K562 (cell line): ENCODE measurements around the gene EMC9. TPM values are rescaled to one million over a fixed set of nuclear protein-coding genes. Genes with fewer than 3 reads are reported as not detected.
A peak's percentile ranks its signal among the peaks of the same experiment; 100 is the strongest.

ENCODE experiments used
- ATAC-seq: fragments of 200-7000 bp; cut with Tn5 transposase; 3 replicates; pipeline ENCODE4 v1.9.1; 2020; ENCODE audit warnings: moderate library complexity
- BruUV-seq: library from RNA; stranded (reverse); fragments of 400-500 nt; replicated peaks from 2 replicates; lab custom pipeline; 2021; lab: Mats Ljungman, UMichigan
- CTCF ChIA-PET: fragments of 300-600 bp; formaldehyde crosslinking; extraction: SDS; loops from one replicate; lab custom pipeline; 2021; ENCODE audit warnings: low intra/inter-chr PET ratio; lab: Yijun Ruan, JAX
- POLR2A ChIA-PET: fragments of 300-600, 350-650 bp; sonication (Branson Sonifier 250); formaldehyde crosslinking; extraction: SDS; loops from one replicate; lab custom pipeline; 2021; ENCODE audit warnings: antibody characterized with exemption, inconsistent platforms; lab: Yijun Ruan, JAX
- DNase-seq, 4 experiments: peaks; one replicate each; pipeline versions ENCODE4 v3.0.0 to v3.0.0-alpha.2; 2011 to 2018; ENCODE audit warnings: low spot score in 3 of 4, mixed read lengths in 3 of 4; ENCODE audit errors: extremely low read depth in 1 of 4
- FAIRE-seq: peaks from 2 replicates; lab custom pipeline; 2011; peaks lifted over from hg19 to GRCh38; lab: Jason Lieb, UNC
- H2AFZ ChIP-seq: 2 replicates; pipeline ENCODE4 v1.6.0; 2011; ENCODE audit warnings: low read depth, low read length, control low read depth, inconsistent platforms
- H3K27ac ChIP-seq: fragments of 200-600 bp; 3 replicates; pipeline ENCODE4 v1.8.0; 2011; ENCODE audit warnings: low read depth, mild to moderate bottlenecking, control low read depth, inconsistent platforms, low read length, moderate library complexity, mixed read lengths; ENCODE audit errors: extremely low read depth
- H3K27me3 ChIP-seq, 2 experiments: fragments of 300-600 bp in 1 of 2; 2 replicates in 1 of 2; 3 replicates in 1 of 2; pipeline versions ENCODE4 v1.6.0 to v1.8.0; 2011; ENCODE audit warnings: inconsistent platforms in 2 of 2, low read length in 2 of 2, mild to moderate bottlenecking in 1 of 2, mixed read lengths in 1 of 2, moderate library complexity in 1 of 2; ENCODE audit not compliant: control insufficient read depth in 2 of 2, insufficient read depth in 2 of 2
- H3K36me3 ChIP-seq: fragments of 300-600 bp; 3 replicates; pipeline ENCODE4 v1.8.0; 2011; ENCODE audit warnings: mild to moderate bottlenecking, low read length, inconsistent platforms; ENCODE audit not compliant: control insufficient read depth, insufficient read depth
- H3K4me1 ChIP-seq, 2 experiments: fragments of 200-600 bp in 1 of 2; replicated peaks in 1 of 2; 2 replicates in 1 of 2; 3 replicates in 1 of 2; pipeline versions ENCODE4 v1.5.1 to v1.8.0; 2011; ENCODE audit warnings: inconsistent platforms in 2 of 2, low read length in 2 of 2, mild to moderate bottlenecking in 1 of 2, mixed read lengths in 1 of 2, moderate library complexity in 1 of 2; ENCODE audit not compliant: control insufficient read depth in 2 of 2, insufficient read depth in 2 of 2
- H3K4me2 ChIP-seq: 2 replicates; pipeline ENCODE4 v1.6.1; 2011; ENCODE audit warnings: low read length, control low read depth, inconsistent platforms, mixed read lengths; ENCODE audit not compliant: insufficient read depth
- H3K4me3 ChIP-seq: fragments of 200-600 bp; sonication (generic), shearing (Covaris generic); 2 replicates; pipeline ENCODE4 v1.5.1; 2016; ENCODE audit warnings: control low read depth, inconsistent platforms
- H3K79me2 ChIP-seq: fragments of 200-600 bp; 3 replicates; pipeline ENCODE4 v1.8.0; 2011; ENCODE audit warnings: low read length, inconsistent platforms; ENCODE audit not compliant: control insufficient read depth, insufficient read depth
- H3K9ac ChIP-seq, 2 experiments: 2 replicates each; pipeline versions ENCODE4 v1.6.0 to v1.6.1; 2011; ENCODE audit warnings: low read depth in 2 of 2, low read length in 2 of 2, control low read depth in 1 of 2, inconsistent platforms in 1 of 2, mild to moderate bottlenecking in 1 of 2, mixed read lengths in 1 of 2; ENCODE audit not compliant: insufficient read depth in 1 of 2
- H3K9me1 ChIP-seq: one replicate; pipeline ENCODE4 v1.6.0; 2011; ENCODE audit warnings: inconsistent platforms, mild to moderate bottlenecking, low read length, moderate library complexity; ENCODE audit not compliant: control insufficient read depth, insufficient read depth
- H3K9me3 ChIP-seq: replicated peaks from 2 replicates; pipeline ENCODE4 v1.5.1; 2011; ENCODE audit warnings: low read depth, low read length, inconsistent platforms; ENCODE audit not compliant: control insufficient read depth, insufficient read depth
- H4K20me1 ChIP-seq: replicated peaks from 2 replicates; pipeline ENCODE4 v1.6.1; 2011; ENCODE audit warnings: low read length, inconsistent platforms, mixed read lengths; ENCODE audit not compliant: control insufficient read depth, insufficient read depth
- CREM ChIP-seq: IDR thresholded peaks from 2 replicates; pipeline ENCODE4 v1.6.1; 2014; ENCODE audit warnings: antibody characterized with exemption, low read depth
- FUS ChIP-seq: fragments of 200-400 bp; formaldehyde crosslinking; optimal IDR thresholded peaks from 2 replicates; pipeline ENCODE3; 2017; ENCODE audit warnings: low read depth, low read length
- KLF6 ChIP-seq: fragments of 250-450 bp; sonication (Bioruptor Pico); IDR thresholded peaks from 2 replicates; pipeline ENCODE4 v1.4.0; 2020; ENCODE audit warnings: mild to moderate bottlenecking, moderate library complexity, borderline replicate concordance
- MEIS2 ChIP-seq: fragments of 450-650 bp; IDR thresholded peaks from 2 replicates; pipeline ENCODE4 v1.6.1; 2014; ENCODE audit warnings: mild to moderate bottlenecking; ENCODE audit not compliant: partially characterized antibody
- PTBP1 ChIP-seq: fragments of 200-400 bp; formaldehyde crosslinking; IDR thresholded peaks from 2 replicates; pipeline ENCODE4 v1.6.1; 2017; ENCODE audit warnings: low read depth, low read length
- SAFB ChIP-seq: fragments of 200-400 bp; formaldehyde crosslinking; IDR thresholded peaks from 2 replicates; pipeline ENCODE4 v1.6.1; 2017; ENCODE audit warnings: low read depth, low read length, borderline replicate concordance
- ZNF77 ChIP-seq: fragments of 250-450 bp; sonication (Bioruptor Pico); IDR thresholded peaks from 2 replicates; pipeline ENCODE4 v1.5.0; 2020
- whole genome bisulfite sequencing: fragments of 100-300 bp; shearing (Covaris generic); methylation state at CpG from one replicate; pipeline ENCODE4 v1.1.6; 2016; ENCODE audit warnings: low coverage, mixed read lengths; ENCODE audit not compliant: insufficient coverage; ENCODE audit errors: missing lambda C conversion rate; 5-methylcytosine and 5-hydroxymethylcytosine counted together
- in situ Hi-C: fragments of 300-500 bp; cut with MboI; formaldehyde crosslinking; loops from 4 replicates; pipeline ENCODE4 v1.15.0; 2018; ENCODE audit warnings: inconsistent platforms, mixed read lengths
- intact Hi-C: fragments of 100-400 bp; cut with micrococcal nuclease; formaldehyde crosslinking; loops from 2 replicates; pipeline ENCODE4 v1.14.2; 2022
- polyA plus RNA-seq, 8 experiments: library from polyadenylated mRNA; depleted of rRNA in 4 of 8; stranded (reverse) in 5 of 8; unstranded in 3 of 8; fragments of >200 nt; fragmentation: Nextera tagmentation in 2 of 8; fragmentation: Illumina TruSeq in 1 of 8; extraction: Ambion mirVana in 2 of 8; extraction: Trizol in 1 of 8; gene quantifications; 2 replicates each; pipeline versions ENCODE4 v1.2.1 to v1.2.3, GENCODE V29; 2011 to 2014; ENCODE audit warnings: inconsistent platforms in 1 of 8, missing spikeins in 1 of 8
- total RNA-seq, 7 experiments: library from RNA; depleted of rRNA in 6 of 7; stranded (reverse); fragments of >200 nt in 6 of 7; fragmentation: Illumina TruSeq in 2 of 7; extraction: Trizol in 2 of 7; gene quantifications; 2 replicates each; pipeline versions ENCODE4 v1.2.1 to v1.2.3, GENCODE V29; 2011 to 2021; ENCODE audit warnings: low replicate concordance in 1 of 7
- TF ChIP-seq, protein P1 (sequence below): sonication (generic); formaldehyde crosslinking; IDR thresholded peaks from 2 replicates; pipeline ENCODE4 v1.8.1; 2022; ENCODE audit warnings: missing genetic modification reagents
- TF ChIP-seq, protein P2 (sequence below): fragments of 250-450 bp; sonication (Bioruptor Pico); IDR thresholded peaks from 2 replicates; pipeline ENCODE4 v1.8.0; 2021; ENCODE audit warnings: moderate library complexity, mild to moderate bottlenecking, inconsistent platforms
- TF ChIP-seq, protein P3 (sequence below): fragments of 450-650 bp; IDR thresholded peaks from one replicate; pipeline ENCODE4 v1.6.1; 2018; ENCODE audit warnings: mild to moderate bottlenecking, moderate library complexity; ENCODE audit not compliant: partially characterized antibody
- TF ChIP-seq, protein P4 (sequence below): sonication (generic); formaldehyde crosslinking; IDR thresholded peaks from 2 replicates; pipeline ENCODE4 v1.8.1; 2023; ENCODE audit warnings: mild to moderate bottlenecking, missing genetic modification reagents
- TF ChIP-seq, protein P5 (sequence below): sonication (generic); formaldehyde crosslinking; IDR thresholded peaks from 2 replicates; pipeline ENCODE4 v1.9.0; 2022; ENCODE audit warnings: mild to moderate bottlenecking, missing genetic modification reagents

EMC9 gene
- total and polyA plus RNA-seq, 9 of the 15 experiments (the other 6 are each of a cell fraction or from before 2014, with no cell fraction given), result 3.1 to 13.2 (median 7.8) TPM

DNA sequence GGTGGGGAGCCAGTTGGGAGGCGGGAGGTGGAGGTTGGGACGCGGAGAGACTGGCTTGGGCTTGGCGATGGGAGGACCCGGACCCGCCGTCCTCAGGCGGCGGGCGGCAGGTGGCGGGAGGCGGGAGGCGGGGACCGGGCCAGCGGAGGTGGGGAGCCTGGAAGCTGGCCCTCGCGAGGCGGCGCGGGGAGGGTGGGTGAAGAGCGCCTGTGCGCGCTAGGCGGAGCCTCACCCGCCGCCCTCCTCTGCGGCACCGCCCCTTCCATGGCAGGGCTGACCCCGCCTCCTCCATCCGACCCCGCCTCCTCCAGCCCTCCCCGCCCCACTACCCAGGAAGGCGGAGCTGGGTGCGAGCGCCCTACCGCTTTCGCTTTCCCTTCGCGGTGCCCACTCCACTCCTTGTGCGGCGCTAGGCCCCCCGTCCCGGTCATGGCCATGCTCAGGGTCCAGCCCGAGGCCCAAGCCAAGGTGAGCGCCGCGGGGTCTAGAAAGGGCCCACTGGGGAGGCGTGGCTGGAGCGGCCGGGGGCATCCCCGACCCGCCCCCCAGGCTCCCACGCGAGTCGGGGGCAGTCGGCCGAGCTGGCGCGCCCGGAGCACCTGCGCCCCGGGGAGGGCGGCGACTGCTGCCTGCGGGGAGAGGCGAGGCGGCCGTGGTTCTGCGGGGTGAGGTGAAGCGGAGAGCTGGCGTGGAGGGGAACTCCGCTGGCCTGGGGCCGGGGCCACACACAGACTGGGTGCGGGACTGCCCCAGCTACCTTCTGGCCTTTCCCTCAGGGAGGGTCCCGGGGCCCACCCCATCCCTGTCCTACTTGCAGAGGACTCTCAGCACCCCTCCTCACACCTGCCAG lies 5.3 kb downstream of the EMC9 start, which contains the start of gene PSME1:
Gene PSME1 (plus strand): TSS at position 361 of the 850 bp plus-strand sequence. CDS start 69 bp downstream, at position 430.
- Histone ChIP-seq H3K9me3 (no peaks in the 10 kb centered on the region), H3K4me3 (peak within 1 kb of the TSS; percentile 92), H3K9me1 (no peaks in the 10 kb centered on the region), H2AFZ (peak within 1 kb of the TSS; percentile 91), H3K27ac (peak within 1 kb of the TSS; percentile 76), H3K9ac (peak within 1 kb of the TSS; percentile 71 to 93), H3K36me3 (peaks cover 24% of the 10 kb centered on the region), H4K20me1 (no peaks in the 10 kb centered on the region; the same call in 1 of the 2 replicates), H3K4me2 (peak within 1 kb of the TSS; percentile 84), H3K4me1 (peaks cover 7 to 34% of the 10 kb centered on the region in 2 experiments; a peak in 4 of 5 replicates), H3K27me3 (no peaks in the 10 kb centered on the region), H3K79me2 (peaks cover 17% of the 10 kb centered on the region)
- ChIA-PET CTCF (no interaction called here), POLR2A (interaction anchor here (0.6 to 1.6 kb wide), 6 partner anchors 11 to 1225 kb away, joined by 3 to 15 read pairs (median 4); partner anchors contain the start of genes DCAF11, NRL and PCK2)
- ATAC-seq (peak; percentile 97), FAIRE-seq (peak; percentile 79), DNase-seq (peak; percentile 91 to 95 (median 92))
- WGBS, result 1% methylated on average over 23 of the region's 75 CpGs
- in situ Hi-C loops, result no loop called here
- no TSS peak for BruUV-seq
- intact Hi-C loops, result no loop called here
- no peak for TF ChIP-seq FUS
- peak; percentile 87 for TF ChIP-seq SAFB
- TF ChIP-seq, protein P1, sequence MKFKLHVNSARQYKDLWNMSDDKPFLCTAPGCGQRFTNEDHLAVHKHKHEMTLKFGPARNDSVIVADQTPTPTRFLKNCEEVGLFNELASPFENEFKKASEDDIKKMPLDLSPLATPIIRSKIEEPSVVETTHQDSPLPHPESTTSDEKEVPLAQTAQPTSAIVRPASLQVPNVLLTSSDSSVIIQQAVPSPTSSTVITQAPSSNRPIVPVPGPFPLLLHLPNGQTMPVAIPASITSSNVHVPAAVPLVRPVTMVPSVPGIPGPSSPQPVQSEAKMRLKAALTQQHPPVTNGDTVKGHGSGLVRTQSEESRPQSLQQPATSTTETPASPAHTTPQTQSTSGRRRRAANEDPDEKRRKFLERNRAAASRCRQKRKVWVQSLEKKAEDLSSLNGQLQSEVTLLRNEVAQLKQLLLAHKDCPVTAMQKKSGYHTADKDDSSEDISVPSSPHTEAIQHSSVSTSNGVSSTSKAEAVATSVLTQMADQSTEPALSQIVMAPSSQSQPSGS (CRISPR knock-in tag), result no peak
- TF ChIP-seq KLF6 (CRISPR knock-in tag), result no peak
- TF ChIP-seq, protein P2, sequence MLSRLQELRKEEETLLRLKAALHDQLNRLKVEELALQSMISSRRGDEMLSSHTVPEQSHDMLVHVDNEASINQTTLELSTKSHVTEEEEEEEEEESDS (CRISPR knock-in tag), result no peak
- no peak for TF ChIP-seq PTBP1
- TF ChIP-seq, protein P3, sequence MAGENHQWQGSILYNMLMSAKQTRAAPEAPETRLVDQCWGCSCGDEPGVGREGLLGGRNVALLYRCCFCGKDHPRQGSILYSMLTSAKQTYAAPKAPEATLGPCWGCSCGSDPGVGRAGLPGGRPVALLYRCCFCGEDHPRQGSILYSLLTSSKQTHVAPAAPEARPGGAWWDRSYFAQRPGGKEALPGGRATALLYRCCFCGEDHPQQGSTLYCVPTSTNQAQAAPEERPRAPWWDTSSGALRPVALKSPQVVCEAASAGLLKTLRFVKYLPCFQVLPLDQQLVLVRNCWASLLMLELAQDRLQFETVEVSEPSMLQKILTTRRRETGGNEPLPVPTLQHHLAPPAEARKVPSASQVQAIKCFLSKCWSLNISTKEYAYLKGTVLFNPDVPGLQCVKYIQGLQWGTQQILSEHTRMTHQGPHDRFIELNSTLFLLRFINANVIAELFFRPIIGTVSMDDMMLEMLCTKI, result no peak
- no peak for TF ChIP-seq MEIS2
- no peak for TF ChIP-seq CREM
- TF ChIP-seq ZNF77, result no peak
- TF ChIP-seq, protein P4, sequence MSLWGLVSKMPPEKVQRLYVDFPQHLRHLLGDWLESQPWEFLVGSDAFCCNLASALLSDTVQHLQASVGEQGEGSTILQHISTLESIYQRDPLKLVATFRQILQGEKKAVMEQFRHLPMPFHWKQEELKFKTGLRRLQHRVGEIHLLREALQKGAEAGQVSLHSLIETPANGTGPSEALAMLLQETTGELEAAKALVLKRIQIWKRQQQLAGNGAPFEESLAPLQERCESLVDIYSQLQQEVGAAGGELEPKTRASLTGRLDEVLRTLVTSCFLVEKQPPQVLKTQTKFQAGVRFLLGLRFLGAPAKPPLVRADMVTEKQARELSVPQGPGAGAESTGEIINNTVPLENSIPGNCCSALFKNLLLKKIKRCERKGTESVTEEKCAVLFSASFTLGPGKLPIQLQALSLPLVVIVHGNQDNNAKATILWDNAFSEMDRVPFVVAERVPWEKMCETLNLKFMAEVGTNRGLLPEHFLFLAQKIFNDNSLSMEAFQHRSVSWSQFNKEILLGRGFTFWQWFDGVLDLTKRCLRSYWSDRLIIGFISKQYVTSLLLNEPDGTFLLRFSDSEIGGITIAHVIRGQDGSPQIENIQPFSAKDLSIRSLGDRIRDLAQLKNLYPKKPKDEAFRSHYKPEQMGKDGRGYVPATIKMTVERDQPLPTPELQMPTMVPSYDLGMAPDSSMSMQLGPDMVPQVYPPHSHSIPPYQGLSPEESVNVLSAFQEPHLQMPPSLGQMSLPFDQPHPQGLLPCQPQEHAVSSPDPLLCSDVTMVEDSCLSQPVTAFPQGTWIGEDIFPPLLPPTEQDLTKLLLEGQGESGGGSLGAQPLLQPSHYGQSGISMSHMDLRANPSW (CRISPR knock-in tag), result no peak
- TF ChIP-seq, protein P5, sequence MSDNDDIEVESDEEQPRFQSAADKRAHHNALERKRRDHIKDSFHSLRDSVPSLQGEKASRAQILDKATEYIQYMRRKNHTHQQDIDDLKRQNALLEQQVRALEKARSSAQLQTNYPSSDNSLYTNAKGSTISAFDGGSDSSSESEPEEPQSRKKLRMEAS (CRISPR knock-in tag), result no peak
